ENCODE measurements around the gene OR2V1. TPM values are rescaled to one million over a fixed set of nuclear protein-coding genes. Genes with fewer than 3 reads are reported as not detected.
"Not testable (repeated sequence)": the region's sequence is repeated elsewhere in the genome, so short reads cannot be mapped to it uniquely, and the experiment has no call there.

Gene OR2V1
- total and polyA plus RNA-seq, 7 experiments from 2014 or later: not detected

DNA sequence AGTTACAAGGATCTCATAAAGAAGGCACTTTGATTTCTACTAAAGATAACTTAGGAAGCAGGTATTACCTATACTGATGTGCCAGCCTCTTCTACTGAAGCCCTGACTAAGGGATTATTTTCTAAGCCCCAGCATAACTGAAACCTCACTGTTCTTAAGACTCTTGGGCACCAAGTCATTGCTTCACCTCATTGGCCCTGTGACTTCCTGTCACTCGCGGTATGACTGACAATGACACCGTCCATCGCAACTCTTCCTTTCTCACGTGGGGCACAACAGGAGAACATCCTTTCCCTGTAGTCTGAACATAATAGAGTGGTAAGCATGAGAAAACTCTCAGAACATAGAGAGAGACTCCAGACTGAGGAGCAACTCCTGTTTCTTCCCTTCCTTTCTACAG lies 22.8 kb upstream of the OR2V1 start:
- Histone ChIP-seq H3K27ac (ENCODE audit: low read depth, low read length) (no peak overlapping the region), H3K27me3 (ENCODE audit: control insufficient read depth in 2 of 2, insufficient read depth in 2 of 2, low read length in 2 of 2) (no peaks in the 10 kb centered on the region), H3K9me3 (ENCODE audit: control insufficient read depth in 2 of 3, low read length in 3 of 3) (no peaks in the 10 kb centered on the region), H3K4me1 (ENCODE audit: control insufficient read depth in 2 of 2, insufficient read depth in 2 of 2, low read length in 2 of 2) (no peaks in the 10 kb centered on the region), H3K36me3 (ENCODE audit: control insufficient read depth in 2 of 3, insufficient read depth in 3 of 3, low read length in 3 of 3) (no peaks in the 10 kb centered on the region), H3K4me3 (ENCODE audit: low read length) (no peak overlapping the region)
- intact Hi-C loops (cut with micrococcal nuclease): loop anchor here in 1 of 2 donors (10.0 kb wide), 1 partner anchor 289 kb away; the partner anchor contains the start of gene ZFP62
- ATAC-seq: no peak
- CTCF ChIA-PET: no interaction called here
- H3K27me3 Mint-ChIP-seq: peaks cover 11 to 46% (median 14%) of the 10 kb centered on the region in 5 donors
- POLR2A ChIA-PET: no interaction called here
- H3K36me3 Mint-ChIP-seq: no peaks in the 10 kb centered on the region
- H3K4me1 Mint-ChIP-seq: peaks cover 0 to 8% (median 4%) of the 10 kb centered on the region in 7 donors
- H3K4me3 Mint-ChIP-seq: no peak overlapping the region
- peak overlapping the region in 1 of 9 donors; percentile 11 for H3K27ac Mint-ChIP-seq
- H3K9me3 Mint-ChIP-seq: peaks cover 0 to 8% (median 0%) of the 10 kb centered on the region in 11 donors
- no peak for DNase-seq

- Histone ChIP-seq H3K4me1 (ENCODE audit: control insufficient read depth in 2 of 2, insufficient read depth in 2 of 2, low read length in 2 of 2) (no peaks in the 10 kb centered on the region), H3K4me3 (ENCODE audit: low read length) (no peak overlapping the region), H3K36me3 (ENCODE audit: control insufficient read depth in 2 of 3, insufficient read depth in 3 of 3, low read length in 3 of 3) (no peaks in the 10 kb centered on the region), H3K9me3 (ENCODE audit: control insufficient read depth in 2 of 3, low read length in 3 of 3) (no peaks in the 10 kb centered on the region), H3K27me3 (ENCODE audit: control insufficient read depth in 2 of 2, insufficient read depth in 2 of 2, low read length in 2 of 2) (no peaks in the 10 kb centered on the region), H3K27ac (ENCODE audit: low read depth, low read length) (no peak overlapping the region)
- POLR2A ChIA-PET: no interaction called here
- DNase-seq: no peak
- Mint-ChIP-seq H3K27me3 (peaks cover 4 to 58% (median 24%) of the 10 kb centered on the region in 5 donors), H3K4me1 (peaks cover 0 to 8% (median 4%) of the 10 kb centered on the region in 7 donors), H3K27ac (no peak overlapping the region), H3K9me3 (peaks cover 0 to 8% (median 0%) of the 10 kb centered on the region in 11 donors), H3K36me3 (no peaks in the 10 kb centered on the region), H3K4me3 (no peak overlapping the region)
- intact Hi-C loops (cut with micrococcal nuclease): loop anchor here in 1 of 2 donors (10.0 kb wide), 1 partner anchor 288 kb away; the partner anchor contains the start of gene ZFP62
- CTCF ChIA-PET: interaction anchor here (2.5 kb wide), 1 partner anchor 368 kb away, joined by 6 read pairs; no protein-coding TSS in a partner anchor
- ATAC-seq: no peak
Observed at GRCh38 chr5:181152406-181152805, 21.4 kb upstream of the OR2V1 start.

GRCh38 chr5:181151146-181151545 lies 20.2 kb upstream of the OR2V1 start:
- peaks cover 4 to 57% (median 31%) of the 10 kb centered on the region in 5 donors for H3K27me3 Mint-ChIP-seq
- CTCF ChIA-PET: interaction anchor here (2.5 kb wide), 1 partner anchor 366 kb away, joined by 6 read pairs; no protein-coding TSS in a partner anchor
- intact Hi-C loops (cut with micrococcal nuclease): loop anchor here in 1 of 2 donors (10.0 kb wide), 1 partner anchor 286 kb away; the partner anchor contains the start of gene ZFP62
- H3K4me3 Mint-ChIP-seq: no peak overlapping the region
- no peak for ATAC-seq
- peaks cover 0 to 8% (median 0%) of the 10 kb centered on the region in 11 donors for H3K9me3 Mint-ChIP-seq
- H3K9me3 ChIP-seq (ENCODE audit: control insufficient read depth in 2 of 3, low read length in 3 of 3): no peaks in the 10 kb centered on the region
- POLR2A ChIA-PET: no interaction called here
- no peak overlapping the region for H3K27ac ChIP-seq (ENCODE audit: low read depth, low read length)
- DNase-seq: no peak
- no peak overlapping the region for H3K4me3 ChIP-seq (ENCODE audit: low read length)
- H3K27me3 ChIP-seq (ENCODE audit: control insufficient read depth in 2 of 2, insufficient read depth in 2 of 2, low read length in 2 of 2): no peaks in the 10 kb centered on the region
- no peak overlapping the region for H3K27ac Mint-ChIP-seq
- H3K4me1 ChIP-seq (ENCODE audit: control insufficient read depth in 2 of 2, insufficient read depth in 2 of 2, low read length in 2 of 2): no peaks in the 10 kb centered on the region
- H3K4me1 Mint-ChIP-seq: peaks cover 0 to 8% (median 4%) of the 10 kb centered on the region in 7 donors
- H3K36me3 Mint-ChIP-seq: no peaks in the 10 kb centered on the region
- no peaks in the 10 kb centered on the region for H3K36me3 ChIP-seq (ENCODE audit: control insufficient read depth in 2 of 3, insufficient read depth in 3 of 3, low read length in 3 of 3)

DNA sequence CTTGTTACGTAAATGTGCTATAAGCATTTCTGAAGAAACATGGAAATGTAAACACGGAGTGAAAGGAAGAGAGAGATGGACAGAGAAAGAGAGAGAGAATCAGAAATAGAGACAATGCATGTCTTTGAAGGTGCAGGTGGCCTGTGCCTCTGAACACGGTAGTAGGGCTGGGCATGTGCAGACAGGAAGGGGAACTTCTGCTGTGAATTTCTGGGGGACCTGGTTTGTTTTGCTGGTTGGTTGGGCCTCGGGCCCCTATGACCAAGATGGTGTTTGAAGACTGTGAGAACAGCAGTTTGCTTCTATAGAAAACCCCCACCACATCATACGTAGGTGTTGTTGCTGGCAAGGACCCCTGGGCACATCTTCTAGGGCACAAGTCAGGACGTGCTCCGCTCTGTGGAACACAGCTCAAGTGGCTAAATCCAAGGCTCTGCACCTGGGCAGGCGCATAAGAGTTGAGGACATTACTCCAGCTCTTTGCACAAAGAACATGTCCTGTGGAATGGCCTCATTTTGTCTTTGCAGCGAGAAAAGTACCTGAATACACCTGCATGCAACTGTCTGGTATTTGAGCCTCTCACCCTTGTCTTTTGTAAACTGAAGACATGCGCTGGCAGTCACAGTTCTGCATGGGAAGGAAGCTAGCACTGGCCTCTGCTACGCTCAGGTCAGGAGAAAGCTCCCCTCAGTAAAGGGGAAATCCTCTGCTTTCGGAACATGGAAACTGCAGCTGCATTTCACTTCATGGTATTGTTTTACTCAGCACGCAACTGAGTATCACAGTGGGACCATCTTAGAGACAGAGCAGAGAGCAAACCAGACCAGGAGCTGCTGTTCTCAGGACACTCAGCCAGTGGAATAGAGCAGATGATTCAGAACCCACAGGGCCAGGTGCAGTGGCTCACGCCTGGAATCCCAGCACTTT lies 19.1 kb upstream of the OR2V1 start:
- Mint-ChIP-seq H3K4me3 (no peak overlapping the region), H3K9me3 (peaks cover 0 to 6% (median 1%) of the 10 kb centered on the region in 11 donors), H3K36me3 (peaks cover 0 to 1% (median 0%) of the 10 kb centered on the region in 5 donors), H3K27me3 (peaks cover 7 to 50% (median 35%) of the 10 kb centered on the region in 5 donors), H3K27ac (no peak overlapping the region), H3K4me1 (peaks cover 0 to 8% (median 4%) of the 10 kb centered on the region in 7 donors)
- Histone ChIP-seq H3K27me3 (ENCODE audit: control insufficient read depth in 2 of 2, insufficient read depth in 2 of 2, low read length in 2 of 2) (no peaks in the 10 kb centered on the region), H3K36me3 (ENCODE audit: control insufficient read depth in 2 of 3, insufficient read depth in 3 of 3, low read length in 3 of 3) (no peaks in the 10 kb centered on the region), H3K9me3 (ENCODE audit: control insufficient read depth in 2 of 3, low read length in 3 of 3) (no peaks in the 10 kb centered on the region), H3K27ac (ENCODE audit: low read depth, low read length) (no peak overlapping the region), H3K4me3 (ENCODE audit: low read length) (no peak overlapping the region), H3K4me1 (ENCODE audit: control insufficient read depth in 2 of 2, insufficient read depth in 2 of 2, low read length in 2 of 2) (no peaks in the 10 kb centered on the region)
- CTCF ChIA-PET: interaction anchor here (2.5 kb wide), 1 partner anchor 365 kb away, joined by 6 read pairs; no protein-coding TSS in a partner anchor
- DNase-seq (no peak), ATAC-seq (no peak)
- POLR2A ChIA-PET: no interaction called here
- intact Hi-C loops (cut with micrococcal nuclease): loop anchor here in 1 of 2 donors (10.0 kb wide), 1 partner anchor 285 kb away; the partner anchor contains the start of gene ZFP62

DNA sequence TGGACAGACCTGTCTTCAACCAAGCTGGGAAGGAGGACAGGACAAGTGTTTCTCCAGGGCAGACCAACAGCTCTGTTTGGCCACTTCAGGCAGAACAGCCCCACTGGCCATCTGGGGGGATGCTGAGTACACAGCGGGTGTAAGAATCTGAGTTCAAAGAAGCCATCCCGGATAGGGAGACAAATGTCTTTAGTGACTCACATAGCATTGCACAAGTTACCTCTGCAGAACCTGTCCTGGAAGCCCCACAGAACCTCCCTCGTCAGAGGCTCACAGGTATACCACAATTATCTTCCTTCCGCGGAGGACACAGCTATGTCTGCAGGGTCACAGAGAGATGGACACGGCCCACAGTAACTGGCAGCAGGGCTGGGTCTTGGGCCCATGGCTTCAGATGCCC lies 18.4 kb upstream of the OR2V1 start:
- Mint-ChIP-seq H3K27ac (peak overlapping the region in 1 of 9 donors; percentile 6), H3K4me1 (peaks cover 0 to 5% (median 4%) of the 10 kb centered on the region in 7 donors), H3K36me3 (peaks cover 0 to 3% (median 0%) of the 10 kb centered on the region in 5 donors), H3K9me3 (peaks cover 0 to 5% (median 0%) of the 10 kb centered on the region in 11 donors), H3K4me3 (no peak overlapping the region), H3K27me3 (peaks cover 9 to 51% (median 39%) of the 10 kb centered on the region in 5 donors)
- Histone ChIP-seq H3K4me3 (ENCODE audit: low read length) (no peak overlapping the region), H3K9me3 (ENCODE audit: control insufficient read depth in 2 of 3, low read length in 3 of 3) (no peaks in the 10 kb centered on the region), H3K27ac (ENCODE audit: low read depth, low read length) (no peak overlapping the region), H3K4me1 (ENCODE audit: control insufficient read depth in 2 of 2, insufficient read depth in 2 of 2, low read length in 2 of 2) (no peaks in the 10 kb centered on the region), H3K36me3 (ENCODE audit: control insufficient read depth in 2 of 3, insufficient read depth in 3 of 3, low read length in 3 of 3) (no peaks in the 10 kb centered on the region), H3K27me3 (ENCODE audit: control insufficient read depth in 2 of 2, insufficient read depth in 2 of 2, low read length in 2 of 2) (no peaks in the 10 kb centered on the region)
- ChIA-PET POLR2A (no interaction called here), CTCF (no interaction called here)
- no peak for DNase-seq
- intact Hi-C loops (cut with micrococcal nuclease): no loop called here
- ATAC-seq: no peak

DNA sequence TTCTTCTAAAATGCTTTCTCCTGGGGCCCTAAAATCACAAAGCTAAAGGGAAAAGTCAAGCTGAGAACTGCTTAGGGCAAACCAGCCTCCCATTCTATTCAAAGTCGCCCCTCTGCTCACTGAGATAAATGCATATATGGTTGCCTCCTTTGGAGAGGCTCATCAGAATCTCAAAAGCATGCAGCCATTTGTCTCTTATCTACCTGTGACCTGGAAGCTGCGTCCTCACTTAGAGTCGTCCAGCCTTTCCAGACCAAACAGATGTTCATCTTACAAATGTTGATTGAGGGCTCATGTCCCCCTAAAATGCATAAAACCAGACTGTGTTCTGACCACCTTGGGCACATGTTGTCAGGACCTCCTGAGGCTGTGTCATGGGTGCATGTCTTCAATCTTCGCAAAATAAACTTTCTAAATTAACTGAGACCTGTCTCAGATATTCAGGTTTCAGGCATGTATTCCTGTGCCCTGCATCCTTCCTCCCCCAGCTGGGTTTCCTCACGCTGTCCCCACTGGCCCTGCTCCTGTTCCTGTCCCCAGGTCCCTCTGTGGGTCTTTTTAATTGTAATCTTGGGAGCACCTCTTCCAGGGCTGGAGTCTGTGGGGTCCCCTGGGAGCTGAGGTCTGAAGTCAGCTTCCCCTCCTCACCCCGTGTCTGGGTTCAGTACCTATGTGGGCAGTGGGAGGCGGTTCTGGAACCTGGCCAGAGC lies 16.1 kb upstream of the OR2V1 start, which contains the start of gene OR2V2:
TSS of gene OR2V2 (plus strand) at position 660 of the 710 bp plus-strand sequence. CDS start 7,357 bp downstream, outside the sequence.
- peaks cover 12 to 62% (median 56%) of the 10 kb centered on the region in 5 donors for H3K27me3 Mint-ChIP-seq
- intact Hi-C loops (cut with micrococcal nuclease): not testable (repeated sequence)

More for the DNA sequence above, 16.1 kb upstream of the OR2V1 start, which contains the start of gene OR2V2:
- ATAC-seq; H3K36me3 Mint-ChIP-seq; H3K36me3 ChIP-seq (ENCODE audit: control insufficient read depth in 2 of 3, insufficient read depth in 3 of 3, low read length in 3 of 3); H3K9me3 Mint-ChIP-seq; H3K9me3 ChIP-seq (ENCODE audit: control insufficient read depth in 2 of 3, low read length in 3 of 3); CTCF ChIA-PET; H3K27ac ChIP-seq (ENCODE audit: low read depth, low read length); H3K4me1 ChIP-seq (ENCODE audit: control insufficient read depth in 2 of 2, insufficient read depth in 2 of 2, low read length in 2 of 2); H3K4me3 Mint-ChIP-seq; POLR2A ChIA-PET; H3K27me3 ChIP-seq (ENCODE audit: control insufficient read depth in 2 of 2, insufficient read depth in 2 of 2, low read length in 2 of 2); H3K4me1 Mint-ChIP-seq; DNase-seq; H3K4me3 ChIP-seq (ENCODE audit: low read length): not testable (repeated sequence)
- peak within 1 kb of the TSS in 1 of 9 donors; percentile 42 for H3K27ac Mint-ChIP-seq

Measured in naive thymus-derived CD4-positive, alpha-beta T cell (primary cell).